ENCODE measurements around the gene CELSR2.

DNA sequence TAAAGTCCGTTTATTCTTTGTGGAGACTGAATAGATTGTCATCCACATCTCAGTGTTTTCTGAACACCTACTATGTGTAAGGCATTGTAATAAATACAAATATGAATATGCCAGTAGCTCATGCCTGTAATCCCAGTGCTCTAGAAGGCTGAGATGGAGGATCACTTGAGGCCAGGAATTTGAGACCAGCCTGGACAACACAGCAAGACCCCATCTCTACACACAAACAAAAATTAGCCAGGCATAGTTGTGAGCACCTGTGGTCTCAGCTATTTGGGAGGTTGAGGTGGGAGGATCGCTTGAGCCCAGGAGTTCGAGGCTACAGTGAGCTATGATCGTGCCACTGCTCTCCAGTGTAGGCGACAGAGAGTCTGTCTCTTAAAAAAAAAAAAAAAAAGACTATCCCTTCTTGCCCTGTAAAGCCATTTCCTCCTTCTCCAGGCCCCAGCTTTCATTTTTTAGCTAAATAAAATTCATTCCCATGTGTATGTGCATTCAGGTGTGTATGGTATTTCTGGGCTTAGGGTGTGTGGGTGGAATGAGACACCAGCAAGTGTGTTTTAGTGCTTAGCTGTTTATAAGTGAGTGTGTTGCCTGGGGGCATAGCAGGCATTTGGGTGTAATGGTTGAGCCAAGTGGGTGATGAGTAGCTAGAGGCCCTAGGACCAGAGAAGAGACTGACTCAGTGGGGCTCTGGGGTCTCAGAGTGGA, 7.8 kb downstream of the CELSR2 start:
- TF ChIP-seq POLR2A (IDR thresholded peaks at IDR 0.05) (no peak), CTCF (IDR thresholded peaks at IDR 0.05) (no peak)

Measured in uterus (tissue), 2 donors.